Subcutaneous abdominal adipose tissue (tissue), 5 donors: ENCODE measurements around the gene FAM50B.

Experiments used
- H3K27ac ChIP-seq: one replicate; pipeline ENCODE4 v1.7.0; 2013; ENCODE audit warnings: low read depth, mild to moderate bottlenecking, inconsistent platforms, low read length, moderate library complexity
- H3K27me3 ChIP-seq, 5 donors: one replicate each; pipeline ENCODE4 v1.7.0; 2013; ENCODE audit warnings: low read length in 5 of 5, inconsistent platforms in 1 of 5; ENCODE audit not compliant: control insufficient read depth in 5 of 5, insufficient read depth in 4 of 5
- H3K36me3 ChIP-seq, 5 donors: one replicate each; pipeline ENCODE4 v1.7.0; 2013; ENCODE audit warnings: low read length in 5 of 5; ENCODE audit not compliant: control insufficient read depth in 5 of 5, insufficient read depth in 5 of 5
- H3K4me1 ChIP-seq, 5 donors: one replicate each; pipeline ENCODE4 v1.7.0; 2013; ENCODE audit warnings: low read length in 5 of 5, mild to moderate bottlenecking in 3 of 5, moderate library complexity in 1 of 5; ENCODE audit not compliant: control insufficient read depth in 5 of 5, insufficient read depth in 5 of 5
- H3K4me3 ChIP-seq, 5 donors: one replicate each; pipeline ENCODE4 v1.7.0; 2013; ENCODE audit warnings: low read length in 5 of 5, low read depth in 1 of 5
- H3K9ac ChIP-seq, 5 donors: one replicate each; pipeline ENCODE4 v1.7.0; 2013; ENCODE audit warnings: low read length in 5 of 5, mild to moderate bottlenecking in 4 of 5, moderate library complexity in 3 of 5
- H3K9me3 ChIP-seq, 5 donors: one replicate each; pipeline ENCODE4 v1.7.0; 2013; ENCODE audit warnings: low read length in 5 of 5; ENCODE audit not compliant: control insufficient read depth in 5 of 5
- donor health status: healthy.
- donor health status: healthy.
- donor health status: healthy.
- donor health status: healthy.
- donor health status: healthy.

The FAM50B gene

GRCh38 chr6:3808759-3809514 is 40.2 kb upstream of the FAM50B start:
- peaks cover 10 to 44% (median 37%) of the 10 kb centered on the region in 5 donors for H3K4me1 ChIP-seq
- no peaks in the 10 kb centered on the region for H3K27me3 ChIP-seq
- peak overlapping the region in 2 of 5 donors; percentile 22 to 37 for H3K4me3 ChIP-seq
- H3K27ac ChIP-seq = peak overlapping the region; percentile 92
- H3K9me3 ChIP-seq = no peaks in the 10 kb centered on the region
- H3K36me3 ChIP-seq = no peaks in the 10 kb centered on the region
- peak overlapping the region in 1 of 5 donors; percentile 59 for H3K9ac ChIP-seq

GRCh38 chr6:3809515-3809891 is 39.7 kb upstream of the FAM50B start:
- H3K27me3 ChIP-seq = no peaks in the 10 kb centered on the region

GRCh38 chr6:3809982-3810381 is 39.2 kb upstream of the FAM50B start:
- Histone ChIP-seq H3K4me1 (peaks cover 11 to 42% (median 36%) of the 10 kb centered on the region in 5 donors), H3K9ac (no peak overlapping the region), H3K27ac (no peak overlapping the region), H3K36me3 (no peaks in the 10 kb centered on the region), H3K4me3 (no peak overlapping the region), H3K27me3 (no peaks in the 10 kb centered on the region), H3K9me3 (no peaks in the 10 kb centered on the region)

More at GRCh38 chr6:3809515-3809891, 39.7 kb upstream of the FAM50B start:
- H3K36me3 ChIP-seq = no peaks in the 10 kb centered on the region
- no peaks in the 10 kb centered on the region for H3K9me3 ChIP-seq
- H3K9ac ChIP-seq = no peak overlapping the region
- H3K27ac ChIP-seq = no peak overlapping the region
- H3K4me1 ChIP-seq = peaks cover 9 to 41% (median 33%) of the 10 kb centered on the region in 5 donors
- H3K4me3 ChIP-seq = no peak overlapping the region

- no peak overlapping the region for H3K27ac ChIP-seq
- no peaks in the 10 kb centered on the region for H3K9me3 ChIP-seq
- H3K9ac ChIP-seq = no peak overlapping the region
- peaks cover 11 to 43% (median 36%) of the 10 kb centered on the region in 5 donors for H3K4me1 ChIP-seq
- H3K36me3 ChIP-seq = no peaks in the 10 kb centered on the region
- no peak overlapping the region for H3K4me3 ChIP-seq
- H3K27me3 ChIP-seq = no peaks in the 10 kb centered on the region
These were observed 38.0 kb upstream of the FAM50B start for GRCh38 chr6:3811191-3811590.

DNA sequence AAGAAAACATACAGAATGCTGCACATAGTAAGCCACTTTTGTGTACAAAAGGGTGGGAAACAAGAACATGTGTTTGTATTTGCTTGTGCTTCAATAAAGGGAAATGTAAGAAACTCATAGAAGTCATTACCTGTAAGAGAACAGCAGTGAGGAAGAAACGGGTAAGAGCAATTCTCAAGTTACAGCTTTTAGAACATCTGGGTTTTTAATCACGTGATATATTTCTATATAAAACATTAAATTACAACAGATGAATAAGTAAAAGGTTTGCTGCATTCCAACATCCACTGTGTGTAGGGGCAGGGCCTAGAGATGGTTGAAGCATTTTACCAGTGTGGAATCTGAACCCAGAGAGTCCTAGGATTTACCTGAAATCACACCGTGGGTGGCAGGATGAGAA is 36.6 kb upstream of the FAM50B start:
- no peak overlapping the region for H3K4me3 ChIP-seq
- no peaks in the 10 kb centered on the region for H3K27me3 ChIP-seq
- no peaks in the 10 kb centered on the region for H3K9me3 ChIP-seq
- no peaks in the 10 kb centered on the region for H3K36me3 ChIP-seq
- H3K9ac ChIP-seq = no peak overlapping the region
- H3K27ac ChIP-seq = no peak overlapping the region
- peaks cover 11 to 38% (median 33%) of the 10 kb centered on the region in 5 donors for H3K4me1 ChIP-seq

GRCh38 chr6:3813150-3813780 is 35.9 kb upstream of the FAM50B start:
- H3K36me3 ChIP-seq = no peaks in the 10 kb centered on the region
- no peak overlapping the region for H3K27ac ChIP-seq
- no peaks in the 10 kb centered on the region for H3K27me3 ChIP-seq
- no peaks in the 10 kb centered on the region for H3K9me3 ChIP-seq
- H3K9ac ChIP-seq = no peak overlapping the region
- no peak overlapping the region for H3K4me3 ChIP-seq
- peaks cover 9 to 34% (median 29%) of the 10 kb centered on the region in 5 donors for H3K4me1 ChIP-seq

DNA sequence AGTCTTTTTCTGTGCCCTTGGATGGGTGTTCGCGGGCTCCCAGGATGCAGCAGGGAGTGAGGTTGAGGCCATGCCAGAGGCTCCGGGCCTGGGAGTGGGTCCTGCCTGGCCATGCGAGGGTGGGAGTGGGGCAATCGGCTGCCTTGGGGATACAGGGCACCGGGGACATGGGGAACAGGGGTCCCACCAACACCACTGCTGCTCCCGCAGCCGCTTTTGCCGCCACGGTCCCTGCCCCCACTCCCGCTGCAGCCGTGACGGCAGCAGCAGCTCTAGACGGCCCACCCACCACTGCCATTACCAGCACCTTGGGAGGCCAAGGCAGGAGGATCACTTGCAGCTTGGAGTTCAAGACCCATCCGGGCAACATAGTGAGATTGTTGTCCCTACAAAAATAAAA is 35.3 kb upstream of the FAM50B start:
- Histone ChIP-seq H3K9ac (no peak overlapping the region), H3K4me3 (no peak overlapping the region), H3K4me1 (peaks cover 3 to 27% (median 22%) of the 10 kb centered on the region in 5 donors), H3K36me3 (no peaks in the 10 kb centered on the region), H3K27me3 (no peaks in the 10 kb centered on the region), H3K9me3 (no peaks in the 10 kb centered on the region), H3K27ac (no peak overlapping the region)

GRCh38 chr6:3814539-3814938 is 34.6 kb upstream of the FAM50B start:
- peaks cover 3 to 24% (median 17%) of the 10 kb centered on the region in 5 donors for H3K4me1 ChIP-seq
- H3K4me3 ChIP-seq = no peak overlapping the region
- no peaks in the 10 kb centered on the region for H3K27me3 ChIP-seq
- H3K27ac ChIP-seq = no peak overlapping the region
- no peaks in the 10 kb centered on the region for H3K9me3 ChIP-seq
- H3K9ac ChIP-seq = no peak overlapping the region
- H3K36me3 ChIP-seq = no peaks in the 10 kb centered on the region

- no peak overlapping the region for H3K9ac ChIP-seq
- no peaks in the 10 kb centered on the region for H3K9me3 ChIP-seq
- H3K27me3 ChIP-seq = peaks cover 0 to 4% (median 0%) of the 10 kb centered on the region in 5 donors
- no peaks in the 10 kb centered on the region for H3K36me3 ChIP-seq
- no peak overlapping the region for H3K4me3 ChIP-seq
- H3K4me1 ChIP-seq = peaks cover 12 to 39% (median 31%) of the 10 kb centered on the region in 5 donors
- H3K27ac ChIP-seq = no peak overlapping the region
These were observed 32.9 kb upstream of the FAM50B start for GRCh38 chr6:3816251-3816650.
